ENCODE measurements around the gene MAN2B1. TPM values are rescaled to one million over a fixed set of nuclear protein-coding genes. Genes with fewer than 3 reads are reported as not detected.
"Not testable (repeated sequence)": the region's sequence is repeated elsewhere in the genome, so short reads cannot be mapped to it uniquely, and the experiment has no call there.

Gene MAN2B1
- polyA plus RNA-seq, 5 donors, result 27.3 to 42.1 (median 32.8) TPM

DNA sequence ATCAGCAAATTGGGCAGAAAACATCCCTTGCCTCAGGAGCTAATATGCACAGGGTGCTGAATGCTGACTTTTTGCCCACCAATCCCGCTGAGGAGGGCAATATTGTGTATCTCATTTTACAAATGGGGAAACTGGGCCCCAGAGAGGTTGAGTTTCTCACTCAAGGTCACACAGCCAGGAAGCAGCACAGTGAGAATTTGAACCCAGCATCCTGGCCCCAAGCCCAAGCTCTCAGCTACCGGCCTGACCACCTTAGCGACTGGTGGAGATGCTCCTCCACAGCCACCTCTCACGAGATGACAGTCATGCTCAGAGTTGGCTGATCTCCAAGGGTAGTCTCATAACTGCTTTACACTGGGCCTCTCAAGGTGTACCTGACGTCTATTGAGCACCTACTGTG lies 26.4 kb upstream of the MAN2B1 start:
- DNase-seq, result no peak

DNA sequence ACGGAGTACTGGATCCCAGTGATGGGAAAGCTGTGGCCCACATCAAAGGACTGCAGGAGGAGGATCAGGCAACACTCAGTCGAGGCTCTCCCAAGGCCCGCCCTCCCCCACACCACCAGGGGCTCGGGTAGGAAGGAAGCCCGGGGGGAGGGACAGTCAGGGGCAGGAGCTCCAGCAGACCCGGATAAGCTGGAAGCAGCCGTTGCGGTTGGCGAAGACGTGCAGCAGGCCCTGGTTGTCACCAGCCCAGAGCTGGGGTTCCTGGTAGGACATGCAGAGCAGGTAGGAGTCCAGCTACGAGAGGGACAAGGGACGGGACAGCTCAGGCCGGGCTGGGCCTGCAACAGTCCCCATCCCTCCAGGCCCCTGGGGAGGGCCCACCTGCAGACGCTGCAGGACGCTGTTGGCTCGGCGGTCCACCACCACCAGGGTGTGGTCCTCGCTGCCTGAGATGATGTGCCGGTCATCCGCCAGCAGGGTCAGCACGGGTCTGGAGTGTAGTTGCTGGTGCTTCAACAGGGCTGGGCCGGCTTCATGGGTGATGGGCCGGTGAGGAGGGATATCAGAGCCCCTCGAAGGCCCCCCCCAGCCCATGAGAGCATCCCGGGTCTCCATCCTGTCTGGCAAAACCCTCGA lies 23.2 kb upstream of the MAN2B1 start:
- no peak for DNase-seq

DNA sequence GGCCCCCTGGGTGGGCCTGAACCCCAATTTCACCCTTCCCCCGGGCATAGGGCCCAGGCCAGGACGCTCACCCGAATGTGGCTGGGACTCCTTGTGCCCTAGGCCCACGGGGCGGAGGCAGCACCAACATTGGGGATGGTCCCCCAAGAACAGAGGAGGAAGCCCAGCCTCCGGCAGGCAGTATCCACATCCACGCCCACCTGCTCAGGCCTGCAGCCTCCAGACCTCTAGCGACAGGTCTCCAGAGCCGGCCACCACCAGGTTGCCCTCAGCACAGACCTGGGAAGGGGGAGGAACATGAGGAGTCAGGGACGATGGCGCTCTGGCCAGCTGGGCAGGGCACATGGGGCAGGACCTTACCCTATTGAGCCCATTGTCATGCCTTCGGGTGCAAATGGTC lies 22.5 kb upstream of the MAN2B1 start:
- DNase-seq, result no peak

DNA sequence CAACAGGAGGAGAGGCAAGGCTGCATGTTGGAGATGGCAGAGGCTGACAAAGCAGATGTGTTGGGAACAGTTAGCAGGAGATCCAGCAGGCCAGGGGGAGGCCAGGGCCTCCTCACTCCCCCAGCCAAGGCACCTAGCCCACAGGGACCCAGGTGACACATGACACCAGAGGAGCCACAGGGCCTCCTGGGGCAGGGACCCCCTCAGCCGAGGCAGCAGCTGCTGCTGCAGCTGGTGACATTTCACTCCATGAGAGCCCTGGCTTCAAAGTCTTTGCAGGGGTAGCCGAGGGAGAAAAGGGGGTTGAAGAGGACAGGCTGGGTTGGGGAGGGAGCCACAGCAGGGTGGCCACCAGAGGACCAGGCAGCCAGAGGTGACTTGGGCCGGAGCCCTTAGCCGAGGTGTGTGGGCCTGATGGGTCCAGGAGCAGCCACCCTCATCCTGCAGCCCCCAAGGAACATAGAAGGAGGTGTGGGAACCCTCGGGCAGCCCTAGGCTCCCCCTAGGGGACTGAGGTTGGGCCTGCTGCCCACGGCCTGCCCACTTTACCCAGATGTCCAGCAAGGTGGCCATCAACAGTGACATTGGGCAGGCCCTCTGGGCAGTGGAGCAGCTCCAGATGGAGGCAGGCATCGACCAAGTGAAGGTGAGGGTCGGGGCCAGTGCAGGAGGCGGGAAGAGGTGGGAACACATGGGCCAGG lies 21.1 kb upstream of the MAN2B1 start, which contains the start of gene GNG14:
TSS of gene GNG14 (plus strand) at position 503 of the 701 bp plus-strand sequence. CDS start at position 554, 51 bp downstream.
- DNase-seq, result no peak

DNA sequence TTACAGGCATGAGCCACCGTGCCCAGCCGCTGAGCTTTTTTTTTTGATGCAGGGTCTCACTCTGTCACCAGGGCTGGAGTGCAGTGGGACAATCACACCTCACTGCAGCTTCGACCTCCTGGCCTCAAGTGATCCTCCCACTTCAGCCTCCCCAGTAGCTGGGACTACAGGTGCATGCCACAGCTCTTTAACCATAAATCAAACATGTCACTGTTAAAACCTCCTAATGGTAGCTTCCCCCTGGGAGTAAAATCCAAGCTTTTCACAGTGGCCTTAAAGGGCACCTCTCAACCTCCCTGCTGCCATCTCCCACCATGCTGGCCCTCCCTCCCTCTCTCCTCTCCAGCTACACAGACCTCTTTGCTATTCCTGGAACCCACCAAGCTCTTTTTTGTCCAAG lies 19.3 kb upstream of the MAN2B1 start:
- DNase-seq, result no peak

DNA sequence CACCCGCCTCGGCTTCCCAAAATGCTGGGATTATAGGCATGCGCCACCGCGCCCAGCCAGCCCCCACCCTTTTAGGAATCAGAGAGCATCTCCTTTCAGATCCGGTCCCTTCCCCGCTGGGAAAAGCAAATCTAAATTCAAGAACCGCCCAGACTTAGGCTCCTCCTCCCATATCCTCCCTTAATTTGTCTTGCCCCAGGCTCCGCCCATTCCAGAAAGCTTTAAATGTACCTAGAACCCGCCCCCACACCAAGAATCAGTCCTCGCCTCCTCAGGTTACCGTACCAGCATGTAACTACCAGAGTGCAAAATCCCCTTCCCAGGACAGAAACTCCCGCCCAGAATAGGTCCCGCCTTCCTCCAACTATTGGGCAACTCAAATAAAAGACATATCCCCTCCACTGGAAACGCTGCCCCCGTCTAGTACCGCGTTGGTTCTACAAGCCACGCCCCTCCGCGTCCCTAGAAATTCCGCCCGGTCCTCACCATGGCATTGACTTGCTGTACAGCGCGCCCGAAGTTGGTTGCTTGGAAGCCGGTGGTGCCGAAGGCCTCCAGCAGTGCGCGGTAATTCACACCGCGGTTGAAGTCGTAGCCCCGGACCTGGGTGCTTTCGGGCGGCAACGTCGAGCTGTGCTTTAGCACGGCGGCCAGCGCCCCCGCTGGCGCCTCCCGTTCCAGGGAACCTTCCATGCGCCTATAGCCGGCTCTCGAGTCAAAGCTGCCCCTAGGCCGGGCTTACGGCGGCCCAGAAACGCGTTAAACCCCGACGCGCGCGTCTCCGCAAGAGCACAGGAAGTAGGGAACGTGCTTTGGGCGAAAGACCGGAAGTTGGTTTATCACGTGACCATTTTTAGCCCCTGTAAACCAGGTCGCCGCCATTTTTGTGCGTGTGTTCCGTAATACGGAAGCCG lies 14.8 kb upstream of the MAN2B1 start, which contains the start of gene DHPS:
TSS of gene DHPS (minus strand) at position 807 of the 914 bp plus-strand sequence. CDS start at position 693, 114 bp downstream.
- peak; percentile 94 to 95 for DNase-seq

DNA sequence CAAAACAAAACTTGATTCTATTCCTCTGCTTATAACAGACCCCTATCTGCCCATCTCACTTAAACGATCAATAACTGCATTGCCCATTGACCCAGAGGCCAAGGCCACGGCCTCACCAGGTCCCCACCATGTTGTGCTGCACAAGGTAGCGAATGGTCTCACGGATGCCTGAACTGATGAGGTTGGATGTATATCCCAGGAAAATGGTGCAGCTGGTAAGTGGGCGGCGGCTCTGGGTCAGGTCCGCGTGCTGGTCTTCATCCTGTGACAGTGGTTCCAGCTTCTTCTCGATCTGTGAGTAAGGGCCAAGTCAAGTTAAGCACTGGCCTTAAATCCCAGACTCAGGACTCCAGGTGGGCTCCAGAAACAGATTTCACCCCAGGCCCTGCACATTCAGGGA lies 13.5 kb upstream of the MAN2B1 start:
- no peak for DNase-seq

DNA sequence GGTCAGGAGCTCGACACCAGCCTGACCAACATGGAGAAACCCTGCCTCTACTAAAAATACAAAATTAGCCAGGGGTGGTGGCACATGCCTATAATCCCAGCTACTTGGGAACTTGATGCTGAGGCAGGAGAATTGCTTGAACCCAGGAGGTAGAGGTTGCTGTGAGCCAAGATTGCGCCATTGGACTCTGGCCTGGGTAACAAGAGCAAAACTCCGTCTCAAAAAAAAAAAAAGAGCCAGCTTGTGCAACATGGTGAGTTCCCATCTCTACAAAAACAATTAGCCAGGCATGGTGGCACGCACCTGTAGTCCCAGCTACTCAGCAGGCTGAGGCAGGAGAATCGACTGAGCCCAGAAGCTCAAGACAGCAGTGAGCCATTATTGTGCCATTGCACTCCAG lies 11.5 kb upstream of the MAN2B1 start:
- DNase-seq, result not testable (repeated sequence)

DNA sequence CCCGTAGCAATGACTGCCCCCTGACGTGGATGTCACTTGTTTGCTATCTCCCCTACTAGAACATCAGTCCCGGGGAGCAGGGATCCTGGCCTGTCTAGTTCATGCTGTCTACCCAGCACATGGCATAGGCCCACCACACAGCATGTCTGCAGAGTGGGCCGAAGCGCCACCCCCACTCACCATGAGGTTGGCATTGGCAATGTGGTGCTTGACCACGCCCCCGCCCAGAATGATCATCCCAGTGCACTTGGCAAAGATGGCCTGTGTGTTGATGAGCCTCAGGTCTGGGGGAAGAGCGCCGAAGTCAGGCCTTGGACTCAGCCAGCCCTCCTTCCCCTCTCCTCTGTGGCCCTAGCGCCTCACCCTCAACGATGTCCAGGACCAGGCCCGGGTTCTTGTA lies 10.4 kb upstream of the MAN2B1 start:
- no peak for DNase-seq

DNA sequence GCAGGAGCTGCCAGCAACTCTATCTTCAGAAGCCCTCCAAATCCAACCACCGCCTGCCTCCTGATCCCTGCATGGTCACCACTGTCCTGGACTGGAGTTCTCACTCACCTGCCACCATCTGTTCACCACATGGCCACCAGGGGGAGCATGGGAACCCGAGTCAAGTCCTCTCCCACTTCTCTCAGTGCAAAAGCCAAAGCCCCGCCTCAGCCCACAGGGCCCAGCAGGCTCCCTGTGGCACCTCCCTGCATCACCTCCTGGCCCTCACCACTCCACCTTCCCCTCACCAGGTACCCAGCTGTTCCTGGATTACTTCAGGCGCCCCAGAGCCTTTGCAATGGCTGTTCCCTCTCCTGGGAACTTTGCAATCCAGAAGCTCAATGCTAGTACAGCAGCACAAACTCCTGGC lies 9.8 kb upstream of the MAN2B1 start:
- DNase-seq, result peak; percentile 36 to 53

DNA sequence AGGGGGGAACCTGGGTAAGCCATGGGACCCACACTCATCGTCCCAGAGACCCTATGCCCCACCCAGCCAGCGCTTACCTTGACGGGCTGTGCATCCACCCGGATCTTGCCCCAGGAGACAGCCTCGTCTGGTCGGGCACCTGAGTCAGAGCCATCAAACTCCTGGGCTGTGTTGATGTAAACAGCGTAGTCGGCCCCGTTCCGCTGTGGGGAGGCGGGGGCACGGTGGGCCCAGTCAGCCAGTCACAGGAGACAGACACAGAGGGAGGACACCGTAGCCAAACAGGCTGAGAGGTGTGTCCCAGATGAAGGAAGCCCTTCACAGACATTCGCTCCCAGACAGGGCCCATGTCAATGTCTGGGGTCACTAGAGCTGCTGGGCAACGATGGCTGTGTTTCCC lies 9.4 kb upstream of the MAN2B1 start:
- no peak for DNase-seq

DNA sequence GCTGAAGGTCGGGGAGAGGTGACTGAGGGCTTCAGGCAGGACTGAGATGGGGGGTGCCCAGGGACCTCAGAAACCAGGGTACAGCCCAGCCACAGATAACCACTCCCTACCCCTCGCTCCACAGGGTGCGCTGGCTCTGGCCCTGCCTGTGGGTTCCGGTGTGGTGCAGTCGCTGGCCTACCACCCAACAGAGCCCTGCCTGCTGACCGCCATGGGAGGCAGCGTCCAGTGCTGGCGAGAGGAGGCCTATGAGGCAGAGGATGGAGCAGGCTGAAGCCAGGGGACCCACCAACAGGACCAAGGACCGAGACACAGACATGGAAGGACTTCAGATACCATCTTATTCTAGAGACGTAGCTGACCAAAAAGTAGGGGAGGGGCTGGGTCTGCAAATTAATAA lies 8.9 kb upstream of the MAN2B1 start:
- DNase-seq, result no peak

DNA sequence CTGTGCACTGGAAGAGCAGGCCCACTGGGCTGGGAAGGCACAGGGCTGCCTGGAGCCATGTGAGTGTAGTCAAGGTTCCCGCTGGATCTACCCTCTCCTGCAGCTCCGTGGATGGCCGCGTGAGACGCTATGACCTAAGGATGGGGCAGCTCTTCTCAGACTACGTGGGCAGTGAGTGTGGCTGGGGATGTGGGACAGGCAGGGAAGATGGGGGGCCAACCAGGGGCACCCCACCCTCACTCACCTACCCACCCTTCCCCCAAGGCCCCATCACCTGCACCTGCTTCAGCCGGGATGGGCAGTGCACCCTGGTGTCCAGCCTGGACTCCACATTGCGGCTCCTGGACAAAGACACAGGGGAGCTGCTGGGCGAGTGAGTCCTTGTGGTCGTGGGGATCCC lies 6.2 kb upstream of the MAN2B1 start:
- DNase-seq, result no peak

DNA sequence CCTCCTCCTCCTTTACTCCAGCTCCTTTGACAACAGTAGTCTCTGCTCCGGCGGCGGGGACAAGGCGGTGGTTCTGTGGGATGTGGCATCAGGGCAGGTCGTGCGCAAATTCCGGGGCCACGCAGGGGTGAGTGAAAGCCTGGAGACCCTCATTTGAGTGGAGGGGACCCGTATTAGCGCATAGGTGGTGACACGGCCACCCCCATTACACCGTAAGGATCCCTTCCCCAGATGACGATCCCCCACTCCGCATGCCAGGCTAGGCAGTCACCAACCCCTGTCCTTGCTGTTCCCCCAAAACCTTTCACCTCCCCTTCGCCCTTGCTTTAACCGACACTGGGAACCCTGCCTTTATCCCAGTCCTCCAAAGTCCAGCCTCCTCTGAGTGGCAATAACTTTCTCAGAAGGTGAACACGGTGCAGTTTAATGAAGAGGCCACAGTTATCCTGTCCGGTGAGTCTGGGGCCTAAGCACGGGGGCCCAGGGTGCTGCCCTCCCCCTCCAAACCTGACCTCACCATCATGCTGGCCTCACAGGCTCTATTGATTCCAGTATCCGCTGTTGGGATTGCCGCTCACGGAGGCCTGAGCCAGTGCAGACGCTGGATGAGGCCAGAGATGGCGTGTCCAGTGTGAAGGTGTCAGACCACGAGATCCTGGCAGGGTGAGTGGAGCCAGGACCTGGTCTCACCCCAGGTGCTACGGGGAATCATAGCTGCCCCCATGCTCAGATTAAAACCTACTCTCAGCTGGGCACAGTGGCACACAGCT lies 3.8 kb upstream of the MAN2B1 start:
- DNase-seq, result no peak

DNA sequence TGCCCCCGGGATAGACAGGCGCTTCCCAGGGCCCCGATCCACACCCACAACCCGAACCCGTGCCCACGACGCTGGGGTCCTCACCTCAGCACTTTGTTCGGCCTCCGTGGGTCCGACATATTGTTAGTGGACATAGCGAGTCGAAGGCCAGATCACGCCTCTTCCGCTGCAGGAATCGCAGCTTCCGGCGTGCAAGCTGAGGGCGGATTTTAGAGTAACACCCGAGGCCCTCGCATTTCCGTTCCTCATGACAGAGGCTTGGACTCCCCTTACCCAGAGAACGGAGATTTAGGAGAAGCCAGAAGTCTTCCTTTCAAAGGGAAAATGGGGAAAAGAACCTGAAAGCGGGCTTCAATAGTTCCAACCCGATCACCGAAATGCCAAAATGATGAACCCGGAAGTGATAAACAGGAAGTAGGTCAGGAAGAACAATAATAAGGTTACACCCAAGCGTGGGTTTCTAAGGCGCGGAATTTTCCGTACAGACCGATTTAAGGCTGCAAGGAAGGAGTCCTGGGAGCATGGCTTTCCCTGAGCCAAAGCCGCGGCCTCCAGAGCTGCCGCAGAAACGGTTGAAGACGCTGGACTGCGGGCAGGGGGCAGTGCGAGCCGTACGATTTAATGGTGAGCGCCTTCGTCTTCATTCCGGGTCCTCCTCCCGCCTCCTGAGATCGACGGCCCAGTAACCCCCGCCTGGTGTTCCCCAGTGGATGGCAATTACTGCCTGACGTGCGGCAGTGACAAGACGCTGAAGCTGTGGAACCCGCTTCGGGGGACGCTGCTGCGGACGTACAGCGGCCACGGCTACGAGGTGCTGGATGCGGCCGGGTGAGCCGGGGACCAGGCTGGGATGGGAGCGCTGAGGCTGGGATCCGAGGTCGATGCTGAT lies 3.0 kb upstream of the MAN2B1 start:
- peak; percentile 83 to 86 for DNase-seq

DNA sequence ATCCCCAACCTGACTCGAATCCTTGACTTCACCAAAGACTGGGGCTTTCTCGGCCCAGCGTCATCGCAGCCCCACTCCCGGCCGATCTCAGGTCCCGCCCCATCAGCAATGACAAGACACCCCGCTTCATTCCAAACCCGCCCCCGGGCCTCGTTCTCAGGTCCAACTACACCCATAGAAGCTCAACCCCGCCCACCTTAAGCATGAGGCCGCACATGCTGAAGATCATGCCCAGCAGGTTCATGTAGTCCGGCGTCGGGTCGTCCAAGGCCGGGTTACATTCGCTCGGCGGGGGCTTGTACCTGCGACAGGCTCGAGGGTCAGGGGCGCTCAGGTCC lies 2.4 kb upstream of the MAN2B1 start:
- DNase-seq, result no peak

DNA sequence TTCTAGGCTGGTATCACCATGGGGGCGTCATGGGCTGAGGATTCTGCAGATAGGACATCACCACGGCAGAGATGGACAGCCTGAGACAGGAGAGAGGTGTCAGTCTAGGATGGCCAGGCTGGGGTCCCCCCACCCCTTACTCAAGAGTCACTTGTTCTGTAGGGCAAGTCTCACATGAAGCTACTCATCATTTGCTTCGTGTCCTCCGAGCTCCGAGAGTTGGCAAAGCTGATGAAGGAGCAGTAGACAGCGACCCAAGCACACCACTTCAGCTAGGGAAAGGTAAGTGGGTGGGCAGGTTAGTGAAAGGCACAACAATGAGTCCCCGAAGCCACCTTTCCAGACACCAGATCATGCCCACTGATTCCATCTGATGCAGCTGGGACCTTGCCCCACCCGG lies 1.8 kb upstream of the MAN2B1 start:
- no peak for DNase-seq

DNA sequence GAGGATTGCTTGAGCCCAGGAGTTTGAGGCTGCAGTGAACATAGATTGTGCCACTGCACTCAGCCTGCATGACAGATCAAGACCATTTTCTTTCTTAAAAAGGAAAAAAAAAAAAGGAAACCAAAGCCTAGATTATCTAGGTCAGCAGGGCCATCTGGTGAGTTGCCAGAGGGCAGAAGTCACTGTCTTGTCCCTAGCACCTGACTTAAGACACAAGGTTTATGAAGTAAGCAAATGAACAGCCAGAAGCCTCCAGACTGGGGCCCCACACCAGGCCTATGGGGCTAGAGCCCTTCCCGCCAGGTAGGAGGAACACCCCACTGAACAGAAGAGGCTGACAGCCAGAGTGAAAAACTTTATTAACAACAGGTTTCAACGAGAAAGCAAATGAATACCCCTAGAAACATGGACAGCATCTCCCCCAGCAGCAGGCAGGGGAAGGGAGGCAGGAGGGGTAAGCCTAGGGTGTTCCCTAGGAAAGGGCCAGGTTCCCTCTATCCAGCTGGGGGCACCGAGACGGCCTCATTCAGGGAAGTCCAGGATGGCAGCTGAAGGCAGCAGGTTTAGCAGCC lies 1.3 kb upstream of the MAN2B1 start:
- DNase-seq, result no peak

DNA sequence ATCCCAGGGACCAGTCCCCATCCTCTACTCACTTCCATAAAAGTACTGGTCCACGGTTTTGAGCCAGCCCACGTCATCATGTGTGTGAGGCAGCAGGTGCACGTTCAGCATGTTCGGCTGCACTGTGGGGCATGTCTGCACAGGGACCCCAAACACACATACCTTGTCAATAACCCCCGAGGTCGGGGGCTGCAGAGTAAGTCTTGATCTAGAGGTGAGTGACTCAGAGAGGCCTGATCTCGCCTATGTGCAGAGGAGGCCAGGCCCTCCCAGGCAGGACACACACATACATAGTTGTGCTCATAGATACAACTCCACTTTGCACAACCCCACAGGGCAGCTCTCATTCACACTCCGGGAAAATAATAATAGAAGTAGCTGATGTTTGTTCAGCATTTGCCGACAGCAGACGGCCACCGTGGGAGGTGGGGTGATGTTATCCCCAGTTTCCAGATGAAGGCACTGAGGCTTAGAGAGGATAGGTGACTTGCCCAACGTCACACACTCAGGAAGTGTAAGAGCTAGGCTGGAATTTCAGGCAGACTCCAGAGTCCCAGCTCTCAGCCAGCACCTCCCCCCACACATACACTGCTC lies 774 bp downstream of the MAN2B1 start:
- no peak for DNase-seq

DNA sequence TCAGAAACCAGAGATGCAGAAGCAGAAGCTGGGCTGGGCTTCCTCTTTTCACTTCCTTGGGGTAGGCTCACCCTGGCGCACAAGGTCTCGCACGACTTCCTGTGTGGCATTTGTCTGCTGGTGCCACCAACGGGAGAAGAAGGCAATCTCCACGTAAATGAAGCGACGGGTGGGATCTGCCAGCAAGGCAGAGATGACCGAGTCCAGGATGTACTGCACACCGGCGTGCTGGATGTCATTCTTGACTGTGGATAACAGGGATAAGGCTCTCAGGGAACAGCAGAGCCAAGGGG lies 1.3 kb downstream of the MAN2B1 start:
- DNase-seq, result no peak
